A673 (cell line): ENCODE data around the gene ZNRF3. TPM values are rescaled to one million over a fixed set of nuclear protein-coding genes. Genes with fewer than 3 reads are reported as not detected.

Experiments
- BruUV-seq: library from RNA; stranded (reverse); fragments of 400-500 nt; replicated peaks from 2 replicates; lab custom pipeline; 2021; lab: Mats Ljungman, UMichigan
- CTCF ChIA-PET: fragments of 300-600 bp; sonication (Branson Sonifier 250); formaldehyde crosslinking; loops from one replicate; lab custom pipeline; 2022; ENCODE audit warnings: antibody characterized with exemption; lab: Charles Lee
- POLR2A ChIA-PET: fragments of 300-600 bp; sonication (Branson Sonifier 250); formaldehyde crosslinking; loops from one replicate; lab custom pipeline; 2022; ENCODE audit warnings: antibody characterized with exemption; ENCODE audit not compliant: low non-redundant PET; lab: Charles Lee
- DNase-seq: peaks from one replicate; pipeline ENCODE4 v3.0.0-alpha.2; 2015; ENCODE audit warnings: low spot score
- H3K27ac ChIP-seq: fragments of 200-600 bp; sonication (generic); 2 replicates; pipeline ENCODE4 v1.5.1; 2016; ENCODE audit warnings: mixed run types, low read depth, mild to moderate bottlenecking, mixed read lengths, antibody characterized with exemption, low read length; ENCODE audit not compliant: poor library complexity, severe bottlenecking
- H3K27me3 ChIP-seq: fragments of 200-600 bp; sonication (generic); replicated peaks from 2 replicates; pipeline ENCODE4 v1.6.1; 2017; ENCODE audit warnings: mixed run types, low read depth, mild to moderate bottlenecking, mixed read lengths, antibody characterized with exemption, low read length; ENCODE audit not compliant: insufficient read depth, poor library complexity
- H3K36me3 ChIP-seq: fragments of 200-600 bp; sonication (generic); 2 replicates; pipeline ENCODE4 v1.6.1; 2016; ENCODE audit warnings: mixed run types, mild to moderate bottlenecking, mixed read lengths, antibody characterized with exemption, low read length; ENCODE audit not compliant: insufficient read depth, poor library complexity, severe bottlenecking
- H3K4me1 ChIP-seq: fragments of 200-600 bp; sonication (generic); 2 replicates; pipeline ENCODE4 v1.6.1; 2017; ENCODE audit warnings: mixed run types, mild to moderate bottlenecking, mixed read lengths, antibody characterized with exemption, low read length; ENCODE audit not compliant: insufficient read depth, poor library complexity, severe bottlenecking
- H3K4me3 ChIP-seq: fragments of 200-600 bp; sonication (generic); 2 replicates; pipeline ENCODE4 v1.5.1; 2016; ENCODE audit warnings: low read depth, mixed run types, mild to moderate bottlenecking, mixed read lengths, low read length; ENCODE audit not compliant: poor library complexity, severe bottlenecking
- H3K9me3 ChIP-seq: fragments of 200-600 bp; sonication (generic); 2 replicates; pipeline ENCODE4 v1.6.1; 2016; ENCODE audit warnings: mixed run types, low read depth, mild to moderate bottlenecking, mixed read lengths, antibody characterized with exemption, low read length; ENCODE audit not compliant: poor library complexity, severe bottlenecking
- CTCF ChIP-seq: fragments of 300-800, 200-600 bp; sonication (generic); conservative IDR thresholded peaks from 2 replicates; pipeline ENCODE4 v1.5.1; 2017; ENCODE audit warnings: low read depth, mild to moderate bottlenecking, antibody characterized with exemption, low read length, moderate library complexity, mixed read lengths
- EZH2 ChIP-seq: fragments of 200-600 bp; sonication (generic); IDR thresholded peaks from 2 replicates; pipeline ENCODE4 v1.6.1; 2017; ENCODE audit warnings: borderline replicate concordance, low read depth, mild to moderate bottlenecking, mixed read lengths, antibody characterized with exemption, low read length; ENCODE audit not compliant: poor library complexity, severe bottlenecking
- intact Hi-C: fragments of 100-400 bp; cut with micrococcal nuclease; formaldehyde crosslinking; loops from one replicate; pipeline ENCODE4 v1.10.0; 2022; ENCODE audit not compliant: unreplicated experiment
- total RNA-seq: library from RNA; stranded (reverse); gene quantifications from 2 replicates; pipeline ENCODE4 v1.2.3, GENCODE V29; 2021

ZNRF3 gene
- total RNA-seq, 1 experiment from 2014 or later: 11.9 TPM

GRCh38 chr22:29022101-29022817, 138.9 kb downstream of the ZNRF3 start:
- POLR2A ChIA-PET: no interaction called here
- Histone ChIP-seq H3K4me1 (peaks cover 8% of the 10 kb centered on the region), H3K36me3 (no peaks in the 10 kb centered on the region), H3K27me3 (no peaks in the 10 kb centered on the region), H3K27ac (no peak overlapping the region), H3K4me3 (no peak overlapping the region), H3K9me3 (no peaks in the 10 kb centered on the region)
- TF ChIP-seq CTCF (no peak), EZH2 (no peak)
- CTCF ChIA-PET: no interaction called here
- intact Hi-C loops: no loop called here
- BruUV-seq: no TSS peak
- DNase-seq: no peak

GRCh38 chr22:29023172-29023796, 139.9 kb downstream of the ZNRF3 start:
- no peaks in the 10 kb centered on the region for H3K27me3 ChIP-seq
- no peak for DNase-seq
- intact Hi-C loops: no loop called here
- TF ChIP-seq EZH2 (no peak), CTCF (no peak)
- CTCF ChIA-PET: no interaction called here
- POLR2A ChIA-PET: no interaction called here
- no peak overlapping the region for H3K27ac ChIP-seq
- H3K4me1 ChIP-seq: peaks cover 8% of the 10 kb centered on the region
- no peak overlapping the region for H3K4me3 ChIP-seq
- H3K9me3 ChIP-seq: no peaks in the 10 kb centered on the region
- no peaks in the 10 kb centered on the region for H3K36me3 ChIP-seq
- no TSS peak for BruUV-seq

- no peak overlapping the region for H3K4me3 ChIP-seq
- no peaks in the 10 kb centered on the region for H3K27me3 ChIP-seq
- peaks cover 15% of the 10 kb centered on the region for H3K4me1 ChIP-seq
- H3K36me3 ChIP-seq: no peaks in the 10 kb centered on the region
- no peaks in the 10 kb centered on the region for H3K9me3 ChIP-seq
- BruUV-seq: no TSS peak
- TF ChIP-seq EZH2 (no peak), CTCF (no peak)
- no peak overlapping the region for H3K27ac ChIP-seq
- intact Hi-C loops: no loop called here
- CTCF ChIA-PET: no interaction called here
- POLR2A ChIA-PET: no interaction called here
- DNase-seq: no peak
Observed at GRCh38 chr22:29026579-29026978, 143.2 kb downstream of the ZNRF3 start.
